Measurements from ENCODE around the gene CDC42SE2. TPM values are rescaled to one million over a fixed set of nuclear protein-coding genes. Genes with fewer than 3 reads are reported as not detected.

CDC42SE2 gene
- total RNA-seq, 6 donors from 2014 or later = 13.6 to 92.1 (median 36.5) TPM

- Histone ChIP-seq H3K27ac (no peak overlapping the region), H3K4me1 (peaks cover 4 to 18% (median 10%) of the 10 kb centered on the region in 4 donors), H3K4me3 (no peak overlapping the region), H3K27me3 (no peaks in the 10 kb centered on the region), H3K9me3 (no peaks in the 10 kb centered on the region), H3K36me3 (peaks cover 0 to 39% (median 10%) of the 10 kb centered on the region in 4 donors)
- 75 to 82% methylated on average over 4 of the region's 4 CpGs for WGBS, 2 donors
- DNase-seq (no peak), ATAC-seq (ENCODE audit: low FRiP score in 2 of 2) (no peak)
- TF ChIP-seq EP300 (IDR thresholded peaks at IDR 0.05) (no peak), CTCF (IDR thresholded peaks at IDR 0.05) (no peak), POLR2A (IDR thresholded peaks at IDR 0.05) (no peak), POLR2AphosphoS5 (IDR thresholded peaks at IDR 0.05) (no peak)
Measured at GRCh38 chr5:131389096-131389868, 125.4 kb downstream of the CDC42SE2 start.

GRCh38 chr5:131389869-131390265, 126.0 kb downstream of the CDC42SE2 start:
- TF ChIP-seq CTCF (IDR thresholded peaks at IDR 0.05) (no peak), POLR2AphosphoS5 (IDR thresholded peaks at IDR 0.05) (no peak), POLR2A (IDR thresholded peaks at IDR 0.05) (no peak), EP300 (IDR thresholded peaks at IDR 0.05) (no peak)
- H3K27me3 ChIP-seq = no peaks in the 10 kb centered on the region
- DNase-seq = no peak
- peaks cover 4 to 19% (median 11%) of the 10 kb centered on the region in 4 donors for H3K4me1 ChIP-seq
- peaks cover 1 to 42% (median 10%) of the 10 kb centered on the region in 4 donors for H3K36me3 ChIP-seq
- H3K4me3 ChIP-seq = no peak overlapping the region
- H3K9me3 ChIP-seq = no peaks in the 10 kb centered on the region
- ATAC-seq (ENCODE audit: low FRiP score in 2 of 2) = no peak
- H3K27ac ChIP-seq = no peak overlapping the region
- 42 to 61% methylated on average over 1 of the region's 1 CpG for WGBS, 2 donors

- no peak for ATAC-seq (ENCODE audit: low FRiP score in 2 of 2)
- peaks cover 0 to 9% (median 4%) of the 10 kb centered on the region in 4 donors for H3K4me1 ChIP-seq
- H3K36me3 ChIP-seq = peaks cover 4 to 48% (median 12%) of the 10 kb centered on the region in 4 donors
- no peak overlapping the region for H3K27ac ChIP-seq
- no peak for TF ChIP-seq POLR2AphosphoS5 (IDR thresholded peaks at IDR 0.05)
- TF ChIP-seq EP300 (IDR thresholded peaks at IDR 0.05) = no peak
- no peak for TF ChIP-seq CTCF (IDR thresholded peaks at IDR 0.05)
- TF ChIP-seq POLR2A (IDR thresholded peaks at IDR 0.05) = no peak
- WGBS, 2 donors = 82 to 85% methylated on average over 5 of the region's 5 CpGs
- no peaks in the 10 kb centered on the region for H3K27me3 ChIP-seq
- DNase-seq = no peak
- no peaks in the 10 kb centered on the region for H3K9me3 ChIP-seq
- no peak overlapping the region for H3K4me3 ChIP-seq
Measured at GRCh38 chr5:131392466-131393095, 128.7 kb downstream of the CDC42SE2 start.

- no peak overlapping the region for H3K27ac ChIP-seq
- DNase-seq (no peak), ATAC-seq (ENCODE audit: low FRiP score in 2 of 2) (no peak)
- H3K4me3 ChIP-seq = no peak overlapping the region
- H3K27me3 ChIP-seq = no peaks in the 10 kb centered on the region
- WGBS, 2 donors = 66 to 72% methylated on average over 5 of the region's 5 CpGs
- TF ChIP-seq POLR2AphosphoS5 (IDR thresholded peaks at IDR 0.05) (no peak), CTCF (IDR thresholded peaks at IDR 0.05) (no peak), EP300 (IDR thresholded peaks at IDR 0.05) (no peak), POLR2A (IDR thresholded peaks at IDR 0.05) (no peak)
- H3K9me3 ChIP-seq = no peaks in the 10 kb centered on the region
- H3K36me3 ChIP-seq = peaks cover 4 to 50% (median 11%) of the 10 kb centered on the region in 4 donors
- peaks cover 0 to 9% (median 4%) of the 10 kb centered on the region in 4 donors for H3K4me1 ChIP-seq
Measured at GRCh38 chr5:131393498-131393968, 129.7 kb downstream of the CDC42SE2 start.
